ENCODE measurements around the gene CRADD. TPM values are rescaled to one million over a fixed set of nuclear protein-coding genes. Genes with fewer than 3 reads are reported as not detected.

The CRADD gene
- total RNA-seq, 1 donor from 2014 or later: not detected

DNA sequence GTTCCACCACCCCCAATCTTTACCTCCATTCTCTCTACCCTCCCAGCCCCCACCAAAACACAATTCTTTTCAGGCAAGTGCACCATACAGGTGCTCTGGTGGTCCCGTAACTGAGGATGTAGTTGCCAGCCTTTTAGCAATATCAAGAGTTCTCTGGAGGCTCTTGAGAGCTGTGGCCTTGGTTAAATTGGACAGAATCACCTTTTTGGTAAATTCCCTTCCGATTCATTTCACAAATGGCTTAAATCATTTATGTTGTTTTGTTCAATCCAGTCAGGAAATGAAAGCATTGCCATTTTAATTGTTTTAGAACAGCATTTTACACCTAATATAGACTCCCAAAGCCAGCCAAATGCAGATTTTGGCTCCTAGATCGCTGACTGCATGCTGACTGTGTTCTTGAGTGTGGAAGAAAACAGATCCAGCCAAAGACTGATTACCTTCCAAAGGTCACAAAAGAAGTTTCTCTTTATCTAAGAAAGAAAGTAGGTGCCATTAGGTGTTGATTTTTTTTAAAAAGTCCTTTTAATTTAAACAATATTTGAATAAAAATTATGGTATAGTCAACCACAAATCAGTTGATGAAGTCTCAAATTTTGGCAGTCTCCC is 25.6 kb downstream of the CRADD start:
- DNase-seq (ENCODE audit: low spot score in 2 of 2): no peak
- Histone ChIP-seq H3K9me3 (peaks cover 0 to 5% of the 10 kb centered on the region in 2 donors), H3K27me3 (no peaks in the 10 kb centered on the region), H3K36me3 (no peaks in the 10 kb centered on the region), H3K27ac (peak overlapping the region in 1 of 2 donors; percentile 50), H3K4me3 (no peak overlapping the region), H3K4me1 (peaks cover 3 to 58% of the 10 kb centered on the region in 2 donors)
- intact Hi-C loops (cut with DNase I): no loop called here
- TF ChIP-seq CTCF (IDR thresholded peaks at IDR 0.05): no peak

DNA sequence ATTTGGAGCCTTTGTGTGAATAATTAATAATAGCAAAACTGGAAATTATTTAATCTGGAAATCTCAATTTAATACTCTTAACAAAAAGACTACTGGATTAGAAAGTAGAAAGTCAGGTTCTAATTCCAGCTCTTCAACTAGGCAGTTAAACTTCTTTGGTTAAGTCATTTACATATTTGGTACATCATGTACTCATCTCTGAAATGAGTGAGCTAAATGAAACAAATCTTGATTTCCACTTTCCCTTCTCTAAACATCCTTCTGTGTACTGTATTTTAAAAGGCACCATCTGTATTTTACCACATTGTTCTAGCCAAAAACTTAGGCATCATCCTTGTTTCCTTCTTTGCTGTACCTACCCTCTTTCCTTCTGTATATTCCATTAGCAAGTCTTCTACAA is 26.9 kb downstream of the CRADD start:
- Histone ChIP-seq H3K4me3 (no peak overlapping the region), H3K4me1 (peaks cover 3 to 50% of the 10 kb centered on the region in 2 donors), H3K9me3 (peaks cover 0 to 17% of the 10 kb centered on the region in 2 donors), H3K27me3 (no peaks in the 10 kb centered on the region), H3K36me3 (no peaks in the 10 kb centered on the region), H3K27ac (peak overlapping the region; percentile 31 to 55)
- intact Hi-C loops (cut with DNase I): loop anchor here (1.0 kb wide), 1 partner anchor 27 kb away; the partner anchor contains the start of gene CRADD
- no peak for TF ChIP-seq CTCF (IDR thresholded peaks at IDR 0.05)
- DNase-seq (ENCODE audit: low spot score in 2 of 2): no peak

- no peaks in the 10 kb centered on the region for H3K36me3 ChIP-seq
- intact Hi-C loops (cut with DNase I): loop anchor here (1.0 to 5.0 kb wide), 2 partner anchors 27 to 38 kb away; partner anchors contain the start of gene CRADD
- TF ChIP-seq CTCF (IDR thresholded peaks at IDR 0.05): no peak
- H3K9me3 ChIP-seq: peaks cover 5 to 22% of the 10 kb centered on the region in 2 donors
- H3K27me3 ChIP-seq: no peaks in the 10 kb centered on the region
- H3K4me1 ChIP-seq: peaks cover 3 to 46% of the 10 kb centered on the region in 2 donors
- no peak for DNase-seq (ENCODE audit: low spot score in 2 of 2)
- H3K27ac ChIP-seq: peak overlapping the region; percentile 31 to 55
- no peak overlapping the region for H3K4me3 ChIP-seq
Measured at GRCh38 chr12:93704625-93705024, 27.4 kb downstream of the CRADD start.

DNA sequence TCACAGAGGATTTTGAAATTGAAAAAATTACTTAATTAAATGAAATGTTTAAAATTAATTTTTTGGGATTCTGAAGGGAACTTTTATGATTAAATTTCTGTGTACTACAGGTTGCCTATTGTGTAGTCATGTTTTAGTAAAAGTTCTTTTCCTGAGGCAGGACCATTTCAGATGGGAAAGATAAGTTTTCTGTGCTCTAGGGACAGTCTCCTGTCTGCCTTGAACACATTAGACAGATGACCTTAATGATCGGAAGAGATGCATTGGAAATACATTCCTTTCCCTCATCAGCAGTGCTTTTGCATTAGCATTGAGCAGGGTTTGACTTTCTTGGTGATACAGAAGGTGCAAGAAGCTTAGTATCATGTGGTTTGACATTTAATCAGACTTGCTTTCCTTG is 28.1 kb downstream of the CRADD start:
- Histone ChIP-seq H3K4me1 (peaks cover 3 to 42% of the 10 kb centered on the region in 2 donors), H3K9me3 (peaks cover 10 to 28% of the 10 kb centered on the region in 2 donors), H3K36me3 (no peaks in the 10 kb centered on the region), H3K27me3 (no peaks in the 10 kb centered on the region), H3K4me3 (no peak overlapping the region), H3K27ac (peak overlapping the region in 1 of 2 donors; percentile 6)
- intact Hi-C loops (cut with DNase I): loop anchor here (5.0 kb wide), 1 partner anchor 37 kb away; no protein-coding TSS in a partner anchor
- no peak for DNase-seq (ENCODE audit: low spot score in 2 of 2)
- TF ChIP-seq CTCF (IDR thresholded peaks at IDR 0.05): no peak

- intact Hi-C loops (cut with DNase I): loop anchor here (5.0 kb wide), 1 partner anchor 36 kb away; no protein-coding TSS in a partner anchor
- no peak for TF ChIP-seq CTCF (IDR thresholded peaks at IDR 0.05)
- Histone ChIP-seq H3K9me3 (peaks cover 10 to 29% of the 10 kb centered on the region in 2 donors), H3K4me1 (peaks cover 3 to 41% of the 10 kb centered on the region in 2 donors), H3K27me3 (no peaks in the 10 kb centered on the region), H3K4me3 (no peak overlapping the region), H3K36me3 (no peaks in the 10 kb centered on the region), H3K27ac (peak overlapping the region; percentile 69 to 78)
- no peak for DNase-seq (ENCODE audit: low spot score in 2 of 2)
Measured at GRCh38 chr12:93706387-93706786, 29.2 kb downstream of the CRADD start.
